Kidney (tissue), 14 donors: ENCODE measurements around the gene SLC25A22. TPM values are rescaled to one million over a fixed set of nuclear protein-coding genes. Genes with fewer than 3 reads are reported as not detected.

Source experiments
- DNase-seq, 5 donors: peaks; one replicate each; pipeline ENCODE4 v3.0.0-alpha.2; 2013 to 2020
- FAIRE-seq: peaks from 2 replicates; lab custom pipeline; 2012; peaks lifted over from hg19 to GRCh38; lab: Jason Lieb, UNC
- H3K27ac ChIP-seq, 2 donors: one replicate each; pipeline ENCODE4 v1.7.0; 2013; ENCODE audit warnings: low read depth in 2 of 2, low read length in 2 of 2, inconsistent platforms in 1 of 2
- H3K27me3 ChIP-seq: one replicate; pipeline ENCODE4 v1.7.1; 2013; ENCODE audit warnings: low read length, inconsistent platforms; ENCODE audit not compliant: control insufficient read depth, insufficient read depth
- H3K36me3 ChIP-seq, 3 donors: one replicate each; pipeline versions ENCODE4 v1.7.0 to v1.7.1; 2013; ENCODE audit warnings: low read length in 3 of 3, control low read depth in 1 of 3, inconsistent platforms in 1 of 3; ENCODE audit not compliant: insufficient read depth in 3 of 3, control insufficient read depth in 2 of 3
- H3K4me1 ChIP-seq, 3 donors: one replicate each; pipeline versions ENCODE4 v1.7.0 to v1.7.1; 2013; ENCODE audit warnings: low read length in 3 of 3, inconsistent platforms in 1 of 3, low read depth in 1 of 3; ENCODE audit not compliant: control insufficient read depth in 2 of 3, insufficient read depth in 2 of 3
- H3K4me3 ChIP-seq, 3 donors: one replicate each; pipeline versions ENCODE4 v1.7.0 to v1.8.1; 2013; ENCODE audit warnings: low read length in 3 of 3, control low read depth in 1 of 3, inconsistent platforms in 1 of 3
- H3K9ac ChIP-seq, 3 donors: one replicate each; pipeline versions ENCODE4 v1.7.0 to v1.7.1; 2013; ENCODE audit warnings: low read length in 3 of 3, control low read depth in 1 of 3, inconsistent platforms in 1 of 3
- H3K9me3 ChIP-seq, 3 donors: one replicate each; pipeline versions ENCODE4 v1.7.0 to v1.7.1; 2013; ENCODE audit warnings: low read length in 3 of 3, control low read depth in 1 of 3, inconsistent platforms in 1 of 3; ENCODE audit not compliant: control insufficient read depth in 2 of 3, insufficient read depth in 1 of 3
- CTCF ChIP-seq: IDR thresholded peaks from 3 replicates; pipeline ENCODE4 v1.5.1; 2012; ENCODE audit warnings: mild to moderate bottlenecking, moderate library complexity, borderline replicate concordance; ENCODE audit not compliant: insufficient read depth; ENCODE audit errors: extremely low read depth
- intact Hi-C: fragments of 100-400 bp; cut with DNase I; formaldehyde crosslinking; loops from one replicate; pipeline ENCODE4 v1.11.1; 2022
- polyA plus RNA-seq: library from polyadenylated mRNA; stranded (reverse); fragments of 350-450 nt; fragmentation: Illumina TruSeq; extraction: RNeasy Lipid Tissue Mini Kit (QIAGEN cat#74804); gene quantifications from one replicate; pipeline ENCODE4 v1.2.3, GENCODE V29; 2014; ENCODE audit warnings: low read depth, low replicate concordance; ENCODE audit not compliant: insufficient read depth
- total RNA-seq: library from RNA; stranded (reverse); fragmentation: NEBNext Ultra II Directional; extraction: Animal tissue kit (Norgen Biotek cat#: 25700); gene quantifications from one replicate; pipeline ENCODE4 v1.2.1, GENCODE V29; 2021
- donor health status: control.
- donor health status: control.
- donor health status: control.
- donor health status: control.
- donor health status: control.
- donor health status: DM: yes; HTN: yes; CAD: no.
- donor health status: Normal renal cell carcinoma (clear cell type).

SLC25A22 gene
- total and polyA plus RNA-seq, 2 donors from 2014 or later = 14.3 to 17.8 TPM

GRCh38 chr11:796565-797295, 1.4 kb downstream of the SLC25A22 start:
- Histone ChIP-seq H3K9ac (peak overlapping the region in 2 of 3 donors; percentile 70 to 85), H3K27ac (peak overlapping the region; percentile 29 to 80), H3K4me1 (peaks cover 0 to 22% (median 8%) of the 10 kb centered on the region in 3 donors), H3K27me3 (no peaks in the 10 kb centered on the region), H3K4me3 (peak overlapping the region; percentile 58 to 79 (median 73)), H3K36me3 (no peaks in the 10 kb centered on the region), H3K9me3 (no peaks in the 10 kb centered on the region)
- TF ChIP-seq CTCF = no peak
- FAIRE-seq = no peak
- peak in 1 of 5 donors; percentile 81 for DNase-seq
- intact Hi-C loops = no loop called here

GRCh38 chr11:795634-796564, 2.2 kb downstream of the SLC25A22 start:
- H3K4me3 ChIP-seq = peak overlapping the region; percentile 58 to 79 (median 68)
- no peaks in the 10 kb centered on the region for H3K9me3 ChIP-seq
- H3K27me3 ChIP-seq = no peaks in the 10 kb centered on the region
- peak; percentile 72 to 93 (median 90) for DNase-seq
- peaks cover 0 to 22% (median 8%) of the 10 kb centered on the region in 3 donors for H3K4me1 ChIP-seq
- no peak for TF ChIP-seq CTCF
- H3K9ac ChIP-seq = peak overlapping the region in 2 of 3 donors; percentile 70 to 85
- H3K27ac ChIP-seq = peak overlapping the region; percentile 80 to 83
- intact Hi-C loops = no loop called here
- H3K36me3 ChIP-seq = no peaks in the 10 kb centered on the region
- no peak for FAIRE-seq

- H3K27ac ChIP-seq = no peak overlapping the region
- H3K4me3 ChIP-seq = peak overlapping the region in 1 of 3 donors; percentile 79
- TF ChIP-seq CTCF = no peak
- H3K9ac ChIP-seq = no peak overlapping the region
- H3K9me3 ChIP-seq = no peaks in the 10 kb centered on the region
- intact Hi-C loops = no loop called here
- H3K4me1 ChIP-seq = peaks cover 0 to 22% (median 8%) of the 10 kb centered on the region in 3 donors
- FAIRE-seq (no peak), DNase-seq (no peak)
- no peaks in the 10 kb centered on the region for H3K36me3 ChIP-seq
- no peaks in the 10 kb centered on the region for H3K27me3 ChIP-seq
Observed at GRCh38 chr11:794766-795633, 3.1 kb downstream of the SLC25A22 start.
